A549 (cell line): Measurements from ENCODE around the gene PCED1B.

Experiments
- EHMT2 ChIP-seq: fragments of 200-600 bp; sonication (generic); IDR thresholded peaks from 2 replicates; pipeline ENCODE4 v1.6.1; 2016; ENCODE audit warnings: antibody characterized with exemption, low read depth, mild to moderate bottlenecking, moderate library complexity
- FOSB ChIP-seq: fragments of 250-450 bp; sonication (Bioruptor Pico); IDR thresholded peaks from 2 replicates; pipeline ENCODE4 v1.5.0; 2020; ENCODE audit warnings: mild to moderate bottlenecking, moderate library complexity
- FOSL2 ChIP-seq, 2 experiments: fragments of 450-650 bp in 1 of 2; fragments of >200 bp in 1 of 2; sonication (Bioruptor Twin) in 1 of 2; formaldehyde crosslinking; IDR thresholded peaks; 2 replicates each; pipeline versions ENCODE4 v1.5.0 to v1.6.1; 2016 to 2020; ENCODE audit warnings: mild to moderate bottlenecking in 1 of 2, moderate library complexity in 1 of 2
- FOXS1 ChIP-seq: fragments of 250-450 bp; sonication (Bioruptor Pico); IDR thresholded peaks from 2 replicates; pipeline ENCODE4 v1.5.0; 2020; ENCODE audit warnings: mild to moderate bottlenecking, moderate library complexity
- HDAC2 ChIP-seq: fragments of 200-600 bp; sonication (generic); IDR thresholded peaks from 2 replicates; pipeline ENCODE4 v1.6.1; 2016
- JUN ChIP-seq, 2 experiments: fragments of >200 bp; sonication (Bioruptor Twin); formaldehyde crosslinking; IDR thresholded peaks; 2 replicates in 1 of 2; 3 replicates in 1 of 2; pipeline ENCODE4 v1.6.1; 2016 to 2017
- KDM1A ChIP-seq: fragments of 200-600 bp; sonication (generic); IDR thresholded peaks from 2 replicates; pipeline ENCODE4 v1.6.1; 2016; ENCODE audit warnings: low read depth, mild to moderate bottlenecking
- MAX ChIP-seq: IDR thresholded peaks from 2 replicates; pipeline ENCODE4 v1.6.1; 2012
- MAZ ChIP-seq: fragments of 150-350 bp; IDR thresholded peaks from 2 replicates; pipeline ENCODE4 v1.6.1; 2014; ENCODE audit warnings: antibody characterized with exemption, low read depth, low read length, borderline replicate concordance
- NPAS2 ChIP-seq: fragments of 250-450 bp; sonication (Bioruptor Pico); IDR thresholded peaks from 2 replicates; pipeline ENCODE4 v1.8.0; 2022; ENCODE audit warnings: mild to moderate bottlenecking, moderate library complexity, borderline replicate concordance
- POLR2A ChIP-seq: IDR thresholded peaks from 2 replicates; pipeline ENCODE4 v1.6.1; 2012; ENCODE audit warnings: mild to moderate bottlenecking, low read length
- POLR2AphosphoS2 ChIP-seq: conservative IDR thresholded peaks from 2 replicates; pipeline ENCODE4 v1.6.1; 2012; ENCODE audit warnings: low read length, improper control_type of control experiment, inconsistent platforms
- ZC3H11A ChIP-seq: fragments of 450-650 bp; IDR thresholded peaks from 2 replicates; pipeline ENCODE4 v1.6.1; 2014; ENCODE audit warnings: antibody characterized with exemption, mild to moderate bottlenecking
- TF ChIP-seq, protein P1 (sequence below): fragments of >200 bp; sonication (Bioruptor Twin); formaldehyde crosslinking; IDR thresholded peaks from 3 replicates; pipeline ENCODE4 v1.5.1; 2016

GRCh38 chr12:47134005-47134404 is 54.6 kb downstream of the PCED1B start:
- TF ChIP-seq, protein P1, sequence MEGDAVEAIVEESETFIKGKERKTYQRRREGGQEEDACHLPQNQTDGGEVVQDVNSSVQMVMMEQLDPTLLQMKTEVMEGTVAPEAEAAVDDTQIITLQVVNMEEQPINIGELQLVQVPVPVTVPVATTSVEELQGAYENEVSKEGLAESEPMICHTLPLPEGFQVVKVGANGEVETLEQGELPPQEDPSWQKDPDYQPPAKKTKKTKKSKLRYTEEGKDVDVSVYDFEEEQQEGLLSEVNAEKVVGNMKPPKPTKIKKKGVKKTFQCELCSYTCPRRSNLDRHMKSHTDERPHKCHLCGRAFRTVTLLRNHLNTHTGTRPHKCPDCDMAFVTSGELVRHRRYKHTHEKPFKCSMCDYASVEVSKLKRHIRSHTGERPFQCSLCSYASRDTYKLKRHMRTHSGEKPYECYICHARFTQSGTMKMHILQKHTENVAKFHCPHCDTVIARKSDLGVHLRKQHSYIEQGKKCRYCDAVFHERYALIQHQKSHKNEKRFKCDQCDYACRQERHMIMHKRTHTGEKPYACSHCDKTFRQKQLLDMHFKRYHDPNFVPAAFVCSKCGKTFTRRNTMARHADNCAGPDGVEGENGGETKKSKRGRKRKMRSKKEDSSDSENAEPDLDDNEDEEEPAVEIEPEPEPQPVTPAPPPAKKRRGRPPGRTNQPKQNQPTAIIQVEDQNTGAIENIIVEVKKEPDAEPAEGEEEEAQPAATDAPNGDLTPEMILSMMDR = no peak
- no peak for TF ChIP-seq POLR2A
- TF ChIP-seq FOXS1 = no peak
- TF ChIP-seq MAZ = no peak
- TF ChIP-seq POLR2AphosphoS2 = no peak
- no peak for TF ChIP-seq HDAC2
- no peak for TF ChIP-seq FOSB (CRISPR knock-in tag)
- no peak for TF ChIP-seq KDM1A
- no peak for TF ChIP-seq ZC3H11A
- no peak for TF ChIP-seq NPAS2 (CRISPR knock-in tag)
- no peak for TF ChIP-seq MAX
- TF ChIP-seq JUN (IDR thresholded peaks at IDR 0.05) = no peak
- no peak for TF ChIP-seq FOSL2 (IDR thresholded peaks at IDR 0.05)
- TF ChIP-seq FOSL2 (CRISPR knock-in tag; IDR thresholded peaks at IDR 0.05) = no peak
- TF ChIP-seq EHMT2 = no peak
